Right lobe of liver (tissue), 6 donors: ENCODE measurements around the gene HPSE2. TPM values are rescaled to one million over a fixed set of nuclear protein-coding genes. Genes with fewer than 3 reads are reported as not detected.

Experiments used
- ATAC-seq, 4 donors: fragments of 200-7000 bp; cut with Tn5 transposase; one replicate each; pipeline ENCODE4 v1.9.1; 2020; ENCODE audit warnings: mild to moderate bottlenecking in 4 of 4, moderate library complexity in 4 of 4
- DNase-seq, 3 donors: peaks; one replicate each; pipeline ENCODE4 v3.0.0-alpha.2; 2020
- H3K27ac ChIP-seq, 3 donors: fragments of 200-600 bp; one replicate each; pipeline ENCODE4 v1.8.0; 2022
- H3K27me3 ChIP-seq, 2 donors: fragments of 200-600 bp; one replicate each; pipeline ENCODE4 v1.8.0; 2022
- H3K36me3 ChIP-seq, 4 donors: fragments of 200-600 bp; sonication (generic) in 1 of 4; one replicate each; pipeline versions ENCODE4 v1.5.1 to v1.8.0; 2017 to 2022; ENCODE audit warnings: control low read depth in 1 of 4
- H3K4me1 ChIP-seq, 4 donors: fragments of 200-600 bp; sonication (generic) in 1 of 4; one replicate each; pipeline versions ENCODE4 v1.5.1 to v1.8.0; 2017 to 2022; ENCODE audit warnings: control low read depth in 1 of 4
- H3K4me3 ChIP-seq, 3 donors: fragments of 200-600 bp; one replicate each; pipeline ENCODE4 v1.8.0; 2022
- H3K9me3 ChIP-seq, 4 donors: fragments of 200-600 bp; sonication (generic) in 1 of 4; one replicate each; pipeline versions ENCODE4 v1.5.1 to v1.8.0; 2017 to 2022; ENCODE audit warnings: control low read depth in 1 of 4
- POLR2A ChIP-seq: fragments of 450-650 bp; IDR thresholded peaks from one replicate; pipeline ENCODE4 v1.6.1; 2017; ENCODE audit warnings: antibody characterized with exemption, mild to moderate bottlenecking
- WGBS: methylation state at CpG from one replicate; pipeline ENCODE4 v1.1.6; 2018; ENCODE audit warnings: low coverage, low lambda C conversion rate; ENCODE audit not compliant: insufficient coverage; ENCODE audit errors: missing lambda C conversion rate; 5-methylcytosine and 5-hydroxymethylcytosine counted together
- intact Hi-C, 2 donors: fragments of 100-400 bp; cut with DNase I; formaldehyde crosslinking; loops; one replicate each; pipeline versions ENCODE4 v1.11.2 to v1.14.1; 2022
- total RNA-seq, 6 experiments: library from RNA; depleted of rRNA in 2 of 6; stranded (reverse); fragments of >200 nt in 2 of 6; fragmentation: NEBNext Ultra II Directional in 3 of 6; extraction: Animal tissue kit (Norgen Biotek cat#: 25700) in 3 of 6; gene quantifications; one replicate each; pipeline versions ENCODE4 v1.1.0 to v1.2.4, GENCODE V29; 2016 to 2023
- TF ChIP-seq, protein P1 (sequence below), 4 donors: fragments of 200-600 bp in 3 of 4; fragments of 450-650 bp in 1 of 4; IDR thresholded peaks; one replicate each; pipeline versions ENCODE4 v1.5.1 to v1.8.0; 2016 to 2022; ENCODE audit warnings: antibody characterized with exemption in 4 of 4, mild to moderate bottlenecking in 2 of 4
- donor health status: DM: no; HTN: yes; CAD: no.
- donor health status: DM: no; HTN: no; CAD: no.
- donor health status: DM: no; HTN: no; CAD: no.
- donor health status: DM: no; HTN: yes; CAD: no.
- donor health status: DM: no; HTN: yes; CAD: no.

Gene HPSE2
- total RNA-seq, 6 experiments from 2014 or later = not detected

DNA sequence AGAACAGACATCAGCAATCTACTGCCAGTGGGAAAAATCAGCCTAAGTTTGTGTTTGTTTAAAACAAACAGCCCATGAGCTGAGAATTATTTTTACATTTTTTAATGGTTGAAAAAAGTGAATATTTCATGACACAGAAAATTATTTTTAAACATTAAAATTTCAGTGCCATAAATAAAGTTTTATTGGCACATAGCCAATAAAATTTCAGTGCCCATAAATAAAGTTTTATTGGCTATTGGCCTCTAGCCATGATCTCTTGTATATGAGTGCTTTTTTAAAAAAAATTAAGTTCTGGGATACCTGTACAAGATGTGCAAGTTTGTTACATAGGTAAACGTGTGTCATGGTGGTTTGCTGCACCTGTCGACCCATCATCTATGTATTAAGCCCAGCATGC is 305.9 kb downstream of the HPSE2 start:
- ATAC-seq (no peak), DNase-seq (no peak)
- no peak for TF ChIP-seq POLR2A
- TF ChIP-seq, protein P1, sequence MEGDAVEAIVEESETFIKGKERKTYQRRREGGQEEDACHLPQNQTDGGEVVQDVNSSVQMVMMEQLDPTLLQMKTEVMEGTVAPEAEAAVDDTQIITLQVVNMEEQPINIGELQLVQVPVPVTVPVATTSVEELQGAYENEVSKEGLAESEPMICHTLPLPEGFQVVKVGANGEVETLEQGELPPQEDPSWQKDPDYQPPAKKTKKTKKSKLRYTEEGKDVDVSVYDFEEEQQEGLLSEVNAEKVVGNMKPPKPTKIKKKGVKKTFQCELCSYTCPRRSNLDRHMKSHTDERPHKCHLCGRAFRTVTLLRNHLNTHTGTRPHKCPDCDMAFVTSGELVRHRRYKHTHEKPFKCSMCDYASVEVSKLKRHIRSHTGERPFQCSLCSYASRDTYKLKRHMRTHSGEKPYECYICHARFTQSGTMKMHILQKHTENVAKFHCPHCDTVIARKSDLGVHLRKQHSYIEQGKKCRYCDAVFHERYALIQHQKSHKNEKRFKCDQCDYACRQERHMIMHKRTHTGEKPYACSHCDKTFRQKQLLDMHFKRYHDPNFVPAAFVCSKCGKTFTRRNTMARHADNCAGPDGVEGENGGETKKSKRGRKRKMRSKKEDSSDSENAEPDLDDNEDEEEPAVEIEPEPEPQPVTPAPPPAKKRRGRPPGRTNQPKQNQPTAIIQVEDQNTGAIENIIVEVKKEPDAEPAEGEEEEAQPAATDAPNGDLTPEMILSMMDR (IDR thresholded peaks at IDR 0.05) = no peak
- Histone ChIP-seq H3K4me3 (no peak overlapping the region), H3K36me3 (no peaks in the 10 kb centered on the region), H3K4me1 (no peaks in the 10 kb centered on the region), H3K9me3 (no peaks in the 10 kb centered on the region), H3K27ac (no peak overlapping the region), H3K27me3 (no peaks in the 10 kb centered on the region)
- intact Hi-C loops = no loop called here
- WGBS = 95% methylated on average over 2 of the region's 2 CpGs

DNA sequence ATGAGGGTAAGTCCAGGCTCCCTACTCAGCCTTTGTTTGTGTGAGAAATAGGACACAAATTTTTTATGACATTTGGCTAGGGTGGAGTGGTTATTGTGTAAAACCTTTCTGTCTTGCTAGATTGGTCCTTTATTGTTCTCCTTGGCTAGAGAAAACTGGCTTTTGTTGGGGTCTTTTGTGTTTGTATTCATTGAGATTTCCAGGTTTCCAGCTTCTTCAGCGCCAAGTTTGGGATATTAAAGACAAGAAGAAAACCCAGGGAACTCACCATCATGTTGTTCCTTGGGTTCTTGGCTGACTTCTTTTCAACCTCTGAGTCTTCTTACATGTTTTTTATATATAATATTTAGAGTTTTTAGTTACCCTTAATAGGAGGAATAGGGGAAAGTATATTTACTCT is 310.0 kb downstream of the HPSE2 start:
- Histone ChIP-seq H3K36me3 (no peaks in the 10 kb centered on the region), H3K27ac (no peak overlapping the region), H3K4me3 (no peak overlapping the region), H3K27me3 (no peaks in the 10 kb centered on the region), H3K4me1 (no peaks in the 10 kb centered on the region), H3K9me3 (no peaks in the 10 kb centered on the region)
- intact Hi-C loops = no loop called here
- ATAC-seq (no peak), DNase-seq (no peak)
- TF ChIP-seq, protein P1 (IDR thresholded peaks at IDR 0.05) = no peak
- TF ChIP-seq POLR2A = no peak
- WGBS = 54% methylated on average over 1 of the region's 1 CpG

DNA sequence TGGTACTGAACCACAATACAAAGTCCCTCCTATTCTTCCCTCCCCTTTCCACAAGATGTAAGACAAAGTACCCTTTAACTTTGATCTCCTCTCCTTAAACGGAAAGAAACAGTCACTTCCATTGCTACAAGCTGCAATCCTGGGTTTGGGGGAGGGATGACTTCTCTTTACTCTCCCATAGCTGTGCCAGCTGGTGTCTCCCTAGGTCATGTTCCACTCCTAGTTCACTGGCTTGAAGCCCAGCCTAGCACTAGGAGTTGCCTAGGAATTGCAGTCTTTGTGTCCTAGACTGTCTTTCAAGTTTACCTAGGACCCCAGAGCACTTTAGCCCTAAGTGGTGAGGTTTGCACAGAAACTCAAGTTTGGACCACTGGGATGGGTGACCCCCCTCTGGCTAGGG is 311.1 kb downstream of the HPSE2 start:
- WGBS = 50% methylated on average over 1 of the region's 1 CpG

DNA sequence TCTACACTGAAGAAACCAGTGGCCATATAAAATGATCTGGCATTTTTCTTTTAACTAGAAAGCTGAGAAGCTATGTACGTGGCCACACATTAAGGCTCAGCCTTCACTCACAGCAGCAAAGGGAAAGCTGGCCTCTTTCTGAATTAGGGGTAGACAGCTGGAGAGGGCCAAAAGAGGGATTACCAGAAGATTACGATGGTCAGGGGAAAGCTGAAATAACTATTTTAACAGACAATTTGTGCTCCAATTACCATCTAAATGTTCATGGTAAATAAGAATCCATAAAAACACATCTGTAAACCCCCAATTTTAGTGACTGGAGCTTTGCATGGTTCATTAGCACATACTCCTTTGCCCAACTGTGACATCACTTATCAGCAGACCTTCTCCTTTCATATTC is 314.3 kb downstream of the HPSE2 start:
- no peak overlapping the region for H3K27ac ChIP-seq
- H3K27me3 ChIP-seq = no peaks in the 10 kb centered on the region
- no peaks in the 10 kb centered on the region for H3K9me3 ChIP-seq
- TF ChIP-seq, protein P1 (IDR thresholded peaks at IDR 0.05) = no peak
- no peak for TF ChIP-seq POLR2A
- DNase-seq (no peak), ATAC-seq (no peak)
- no peaks in the 10 kb centered on the region for H3K36me3 ChIP-seq
- intact Hi-C loops = no loop called here
- WGBS = 49% methylated on average over 2 of the region's 2 CpGs
- no peak overlapping the region for H3K4me3 ChIP-seq
- H3K4me1 ChIP-seq = no peaks in the 10 kb centered on the region

More for the DNA sequence above, 311.1 kb downstream of the HPSE2 start:
- no peaks in the 10 kb centered on the region for H3K36me3 ChIP-seq
- no peak overlapping the region for H3K27ac ChIP-seq
- DNase-seq = peak in 1 of 3 donors; percentile 58
- H3K9me3 ChIP-seq = no peaks in the 10 kb centered on the region
- ATAC-seq = peak in 1 of 4 donors; percentile 86
- no peaks in the 10 kb centered on the region for H3K27me3 ChIP-seq
- H3K4me1 ChIP-seq = no peaks in the 10 kb centered on the region
- no peak for TF ChIP-seq POLR2A
- TF ChIP-seq, protein P1 (IDR thresholded peaks at IDR 0.05) = no peak
- intact Hi-C loops = no loop called here
- no peak overlapping the region for H3K4me3 ChIP-seq

DNA sequence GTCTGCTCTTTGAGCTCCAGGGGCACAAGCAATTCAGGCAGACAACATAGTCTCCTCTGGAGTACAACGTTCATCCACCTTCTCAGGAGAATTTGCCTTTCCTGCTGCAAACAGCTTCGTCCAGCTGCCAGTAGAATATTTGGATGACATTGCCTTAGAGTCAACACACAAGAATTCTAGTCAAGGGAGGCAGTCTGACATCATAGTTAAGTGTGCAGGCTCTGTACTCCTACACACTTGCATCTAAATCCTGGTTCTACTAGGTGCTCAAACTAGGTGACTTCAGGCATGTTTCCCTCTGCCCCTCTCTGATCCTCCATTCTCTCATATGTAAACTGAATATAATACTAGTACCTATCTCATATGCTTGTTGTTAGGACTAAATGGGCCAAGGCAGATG is 314.8 kb downstream of the HPSE2 start:
- H3K9me3 ChIP-seq = no peaks in the 10 kb centered on the region
- H3K4me3 ChIP-seq = no peak overlapping the region
- H3K27me3 ChIP-seq = no peaks in the 10 kb centered on the region
- DNase-seq (no peak), ATAC-seq (no peak)
- intact Hi-C loops = no loop called here
- H3K27ac ChIP-seq = no peak overlapping the region
- 43% methylated on average over 2 of the region's 2 CpGs for WGBS
- H3K36me3 ChIP-seq = no peaks in the 10 kb centered on the region
- no peaks in the 10 kb centered on the region for H3K4me1 ChIP-seq
- TF ChIP-seq, protein P1 (IDR thresholded peaks at IDR 0.05) = no peak
- TF ChIP-seq POLR2A = no peak
